Activated CD4-positive, alpha-beta T cell treated with anti-CD3 and anti-CD28 coated beads, Interleukin-2, amount 10 ng/mL, durations not matched to agents 7 days and 5 days (primary cell): ENCODE measurements around the gene DNER. TPM values are rescaled to one million over a fixed set of nuclear protein-coding genes. Genes with fewer than 3 reads are reported as not detected.
"Not testable (repeated sequence)": the region's sequence is repeated elsewhere in the genome, so short reads cannot be mapped to it uniquely, and the experiment has no call there.

Experiments used
- CTCF ChIA-PET: fragments of 350-600 bp; sonication (Branson Sonifier 250); formaldehyde crosslinking; loops from one replicate; lab custom pipeline; 2021; ENCODE audit warnings: antibody characterized with exemption; lab: Charles Lee
- POLR2A ChIA-PET: fragments of 350-600 bp; sonication (Branson Sonifier 250); formaldehyde crosslinking; loops from one replicate; lab custom pipeline; 2021; ENCODE audit warnings: antibody characterized with exemption; lab: Charles Lee
- DNase-seq: peaks from one replicate; pipeline ENCODE4 v3.0.0-alpha.2; 2020
- H3K27ac Mint-ChIP-seq: one replicate; pipeline ENCODE4 v1.8.0; 2021; ENCODE audit warnings: mild to moderate bottlenecking, moderate library complexity, mixed read lengths
- H3K27me3 Mint-ChIP-seq: one replicate; pipeline ENCODE4 v1.8.0; 2021; ENCODE audit warnings: mixed read lengths
- H3K36me3 Mint-ChIP-seq: one replicate; pipeline ENCODE4 v1.8.0; 2021; ENCODE audit warnings: low read depth, mixed read lengths
- H3K4me1 Mint-ChIP-seq: one replicate; pipeline ENCODE4 v1.8.0; 2021; ENCODE audit warnings: mixed read lengths
- H3K4me3 Mint-ChIP-seq: one replicate; pipeline ENCODE4 v1.8.0; 2021; ENCODE audit warnings: mild to moderate bottlenecking, moderate library complexity, mixed read lengths
- H3K9me3 Mint-ChIP-seq: one replicate; pipeline ENCODE4 v1.8.0; 2021; ENCODE audit warnings: mixed read lengths
- total RNA-seq, 2 experiments: library from RNA; stranded (reverse); gene quantifications; one replicate each; pipeline ENCODE4 v1.2.3, GENCODE V29; 2021

The DNER gene
- total RNA-seq, 2 experiments from 2014 or later = not detected

DNA sequence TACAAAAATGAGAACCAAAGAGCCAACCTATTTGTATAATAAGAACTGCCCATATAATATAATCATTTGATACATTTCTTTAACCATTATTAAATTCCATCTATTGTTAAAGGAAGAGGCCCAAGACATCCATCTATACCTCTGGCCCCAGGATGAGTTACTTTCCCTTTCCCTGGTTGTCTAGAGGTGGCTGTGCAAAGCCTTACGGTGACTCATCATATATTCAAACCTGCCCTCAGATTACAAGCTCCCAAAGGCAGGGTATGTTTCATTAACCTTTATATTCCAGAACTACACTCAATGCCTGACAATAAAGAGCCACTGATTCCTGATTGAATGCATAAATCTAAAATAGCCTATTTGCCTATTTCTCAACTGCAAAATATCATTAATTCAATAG is 337.5 kb downstream of the DNER start:
- ChIA-PET CTCF (no interaction called here), POLR2A (no interaction called here)
- no peak overlapping the region for H3K27ac Mint-ChIP-seq
- H3K36me3 Mint-ChIP-seq = no peaks in the 10 kb centered on the region
- no peaks in the 10 kb centered on the region for H3K4me1 Mint-ChIP-seq
- no peak overlapping the region for H3K4me3 Mint-ChIP-seq
- DNase-seq = no peak
- H3K27me3 Mint-ChIP-seq = no peaks in the 10 kb centered on the region
- H3K9me3 Mint-ChIP-seq = no peaks in the 10 kb centered on the region

DNA sequence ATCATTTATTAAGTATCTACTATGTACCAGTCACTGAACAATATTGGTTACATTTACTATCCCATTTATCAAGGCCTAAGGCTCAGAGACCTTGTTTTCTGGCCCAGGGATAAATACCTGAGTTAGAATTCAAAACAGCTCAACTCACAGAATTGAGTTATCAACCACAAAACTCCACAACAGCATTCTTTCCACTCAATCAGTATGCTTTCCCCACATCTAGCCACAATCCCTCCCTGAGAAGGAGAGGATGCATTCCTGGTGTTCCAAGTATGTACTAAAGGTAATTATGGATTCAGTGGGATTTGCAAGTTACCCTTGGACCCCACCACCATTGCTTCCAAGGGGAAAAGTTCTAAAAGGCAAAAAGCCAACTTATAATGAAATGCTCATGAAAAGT is 339.1 kb downstream of the DNER start:
- DNase-seq = no peak
- Mint-ChIP-seq H3K27ac (no peak overlapping the region), H3K9me3 (no peaks in the 10 kb centered on the region), H3K4me3 (no peak overlapping the region), H3K4me1 (no peaks in the 10 kb centered on the region), H3K36me3 (no peaks in the 10 kb centered on the region), H3K27me3 (no peaks in the 10 kb centered on the region)
- CTCF ChIA-PET = no interaction called here
- POLR2A ChIA-PET = no interaction called here

DNA sequence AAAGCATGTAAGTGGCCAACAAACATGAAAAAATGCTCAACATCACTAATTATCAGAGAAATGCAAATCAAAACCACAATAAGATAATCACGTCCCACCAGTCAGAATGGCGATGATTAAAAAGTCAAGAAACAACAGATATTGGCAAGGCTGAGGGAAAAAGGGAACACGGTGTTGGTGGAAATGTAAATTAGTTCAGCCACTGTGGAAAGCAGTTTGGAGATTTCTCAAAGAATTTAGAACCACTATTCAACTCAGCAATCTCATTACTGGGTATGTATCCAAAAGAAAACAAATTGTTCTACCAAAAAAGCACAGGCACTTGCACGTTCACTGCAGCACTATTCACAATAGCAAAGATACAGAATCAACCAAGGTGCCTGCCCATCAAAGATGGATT is 341.0 kb downstream of the DNER start:
- H3K27ac Mint-ChIP-seq, H3K36me3 Mint-ChIP-seq, H3K9me3 Mint-ChIP-seq, H3K27me3 Mint-ChIP-seq, H3K4me1 Mint-ChIP-seq, POLR2A ChIA-PET, CTCF ChIA-PET, DNase-seq, H3K4me3 Mint-ChIP-seq: not testable (repeated sequence)

DNA sequence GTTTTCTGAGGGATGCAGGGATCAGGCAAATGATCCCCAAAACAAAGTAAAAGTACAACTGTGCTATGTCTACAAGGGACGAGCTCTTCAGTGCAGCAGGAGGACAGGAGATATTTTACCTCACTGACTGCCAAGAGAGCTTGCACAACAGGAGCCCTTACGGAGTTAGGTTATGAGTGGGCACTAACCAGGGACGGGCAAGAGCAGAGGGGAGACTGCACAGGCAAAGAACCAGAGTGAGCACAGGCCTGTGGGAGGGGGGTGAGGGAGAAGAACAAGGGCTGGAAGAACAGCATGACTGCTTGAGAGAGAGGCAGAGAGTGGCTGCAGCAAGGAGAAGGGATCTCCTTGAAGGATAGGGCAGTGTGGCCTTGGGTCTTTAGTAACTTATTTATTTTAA is 342.1 kb downstream of the DNER start:
- CTCF ChIA-PET = no interaction called here
- Mint-ChIP-seq H3K4me1 (no peaks in the 10 kb centered on the region), H3K27me3 (no peaks in the 10 kb centered on the region)

DNA sequence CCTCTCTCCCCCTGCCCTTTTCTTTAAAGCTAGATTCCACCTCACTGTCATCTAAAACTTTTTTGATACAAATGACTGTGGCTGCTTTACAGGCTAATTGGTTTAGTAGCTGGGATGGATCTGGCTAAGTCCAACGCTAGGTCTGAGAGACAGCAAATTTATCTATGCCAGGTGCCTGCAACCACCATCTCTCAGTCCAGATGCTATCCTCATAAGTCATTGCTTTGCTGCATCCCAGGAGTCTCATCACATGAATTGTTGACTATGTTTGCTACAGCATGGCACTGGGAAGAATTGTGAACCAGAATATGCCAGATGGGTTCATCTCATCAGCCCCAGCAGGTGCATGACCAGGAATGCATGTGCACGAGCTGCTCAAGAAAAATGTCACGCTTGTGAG is 343.3 kb downstream of the DNER start:
- H3K36me3 Mint-ChIP-seq = no peaks in the 10 kb centered on the region
- no peaks in the 10 kb centered on the region for H3K27me3 Mint-ChIP-seq
- DNase-seq = no peak
- H3K27ac Mint-ChIP-seq = no peak overlapping the region
- no peak overlapping the region for H3K4me3 Mint-ChIP-seq
- H3K4me1 Mint-ChIP-seq = no peaks in the 10 kb centered on the region
- CTCF ChIA-PET = no interaction called here
- POLR2A ChIA-PET = no interaction called here
- H3K9me3 Mint-ChIP-seq = peaks cover 3% of the 10 kb centered on the region

More for the DNA sequence above, 342.1 kb downstream of the DNER start:
- no peak overlapping the region for H3K27ac Mint-ChIP-seq
- no peak for DNase-seq
- no peaks in the 10 kb centered on the region for H3K9me3 Mint-ChIP-seq
- H3K4me3 Mint-ChIP-seq = no peak overlapping the region
- POLR2A ChIA-PET = no interaction called here
- H3K36me3 Mint-ChIP-seq = no peaks in the 10 kb centered on the region

DNA sequence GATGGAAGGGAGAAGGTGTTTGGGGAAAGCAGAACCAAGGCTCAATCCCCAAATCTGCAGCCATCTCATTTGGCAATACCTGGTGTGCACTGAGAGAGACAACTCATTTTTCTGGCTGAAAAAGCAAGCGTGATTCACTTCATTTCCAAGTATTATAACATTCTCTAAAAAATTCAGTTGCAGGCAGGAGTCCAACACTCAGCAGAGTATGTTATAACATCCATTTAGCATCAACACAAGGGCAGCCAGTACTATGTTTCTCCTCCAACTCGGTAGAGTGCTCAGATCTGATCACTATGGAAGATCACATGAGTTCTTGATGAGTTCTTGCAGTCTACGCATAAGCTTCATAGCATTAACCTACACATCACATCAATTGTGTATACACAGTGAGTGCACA is 343.8 kb downstream of the DNER start:
- no peak for DNase-seq
- peaks cover 3% of the 10 kb centered on the region for H3K9me3 Mint-ChIP-seq
- POLR2A ChIA-PET = no interaction called here
- H3K36me3 Mint-ChIP-seq = no peaks in the 10 kb centered on the region
- H3K27ac Mint-ChIP-seq = no peak overlapping the region
- H3K4me1 Mint-ChIP-seq = no peaks in the 10 kb centered on the region
- no peaks in the 10 kb centered on the region for H3K27me3 Mint-ChIP-seq
- CTCF ChIA-PET = no interaction called here
- H3K4me3 Mint-ChIP-seq = no peak overlapping the region

DNA sequence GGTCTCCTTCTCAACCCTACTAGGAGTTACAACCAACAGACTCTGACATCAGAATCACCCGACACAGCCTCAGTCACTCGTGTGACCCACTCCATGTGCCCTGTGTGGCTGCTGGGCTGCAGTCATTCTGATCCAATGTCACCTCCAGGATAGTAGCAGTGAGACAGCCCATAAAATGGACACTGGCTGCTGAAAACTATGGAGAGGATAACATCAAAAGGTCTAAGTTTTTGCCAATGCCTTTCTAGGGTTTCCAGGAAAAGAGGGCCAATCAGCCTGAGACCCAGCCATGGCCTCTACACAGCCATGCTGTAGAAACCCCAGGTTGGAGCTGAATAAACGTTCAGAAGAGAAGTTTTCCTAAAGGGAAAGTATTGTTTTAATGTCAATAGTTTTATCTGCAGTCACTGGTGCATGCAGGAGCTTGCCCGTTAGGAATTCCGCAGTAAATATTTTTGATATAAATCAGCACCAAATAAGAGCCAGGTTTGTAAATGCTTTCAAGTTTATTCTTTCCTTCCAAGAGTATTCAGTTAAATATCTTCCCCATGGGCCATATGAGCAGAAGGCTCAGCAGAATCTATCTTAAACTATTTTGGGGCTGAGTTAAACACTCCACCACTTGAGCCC is 351.1 kb downstream of the DNER start:
- Mint-ChIP-seq H3K4me3 (no peak overlapping the region), H3K36me3 (no peaks in the 10 kb centered on the region), H3K9me3 (peaks cover 3% of the 10 kb centered on the region), H3K27ac (no peak overlapping the region), H3K4me1 (no peaks in the 10 kb centered on the region), H3K27me3 (no peaks in the 10 kb centered on the region)
- CTCF ChIA-PET = no interaction called here
- POLR2A ChIA-PET = no interaction called here
- DNase-seq = no peak

DNA sequence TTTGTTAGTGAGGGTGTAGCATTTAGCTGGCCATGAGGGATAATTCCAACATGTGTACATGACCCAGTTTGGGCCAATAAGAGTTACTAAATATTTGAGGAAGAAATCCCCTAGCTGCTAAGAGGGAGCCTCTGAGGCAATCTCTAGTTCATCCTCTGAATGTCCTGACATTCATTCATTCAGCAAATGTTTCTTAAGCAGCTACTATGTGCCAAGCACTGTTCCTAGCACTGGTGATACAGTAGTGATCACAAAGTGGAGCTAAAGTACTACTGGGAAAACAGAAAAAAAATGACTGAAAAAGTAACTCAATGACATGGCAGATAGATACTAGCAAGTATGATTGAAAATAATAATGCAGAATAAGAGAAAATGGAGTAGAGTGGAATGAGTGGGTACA is 363.5 kb downstream of the DNER start:
- Mint-ChIP-seq H3K36me3 (no peaks in the 10 kb centered on the region), H3K27me3 (no peaks in the 10 kb centered on the region), H3K4me3 (no peak overlapping the region), H3K27ac (no peak overlapping the region), H3K4me1 (no peaks in the 10 kb centered on the region), H3K9me3 (no peaks in the 10 kb centered on the region)
- no peak for DNase-seq
- ChIA-PET POLR2A (no interaction called here), CTCF (no interaction called here)

DNA sequence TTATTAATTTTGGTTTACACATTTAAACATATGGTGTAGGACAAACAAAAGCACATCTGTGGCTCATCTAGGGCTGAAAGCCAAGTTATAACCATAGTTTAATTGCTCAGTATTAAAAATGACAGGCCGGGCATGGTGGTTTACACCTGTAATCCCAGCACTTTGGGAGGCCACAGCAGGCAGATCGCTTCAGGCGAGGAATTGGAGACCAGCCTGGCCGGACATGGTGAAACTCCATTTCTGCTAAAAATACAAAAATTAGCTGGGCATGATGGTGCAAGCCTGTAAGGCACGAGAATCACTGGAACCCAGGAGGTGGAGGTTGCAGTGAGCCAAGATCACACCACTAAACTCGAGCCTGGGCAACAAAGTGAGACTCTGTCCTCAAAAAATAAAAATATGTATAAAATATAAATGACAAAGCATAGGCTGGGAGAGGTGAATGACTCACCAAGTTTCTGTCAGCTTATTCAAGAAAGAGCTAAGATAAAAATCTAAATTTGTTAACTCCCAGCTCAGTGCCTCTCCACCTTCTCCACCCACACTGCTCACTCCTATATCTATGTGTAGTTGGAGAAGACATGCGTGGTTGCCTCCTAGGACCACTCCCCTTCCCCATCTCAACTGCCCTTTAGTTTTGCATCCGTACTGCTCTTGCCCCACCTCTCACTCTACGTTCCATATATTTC is 364.1 kb downstream of the DNER start:
- DNase-seq = no peak
- no peaks in the 10 kb centered on the region for H3K9me3 Mint-ChIP-seq
- ChIA-PET POLR2A (no interaction called here), CTCF (no interaction called here)
- H3K27me3 Mint-ChIP-seq = no peaks in the 10 kb centered on the region
- H3K4me1 Mint-ChIP-seq = no peaks in the 10 kb centered on the region
- no peaks in the 10 kb centered on the region for H3K36me3 Mint-ChIP-seq
- no peak overlapping the region for H3K27ac Mint-ChIP-seq
- no peak overlapping the region for H3K4me3 Mint-ChIP-seq

DNA sequence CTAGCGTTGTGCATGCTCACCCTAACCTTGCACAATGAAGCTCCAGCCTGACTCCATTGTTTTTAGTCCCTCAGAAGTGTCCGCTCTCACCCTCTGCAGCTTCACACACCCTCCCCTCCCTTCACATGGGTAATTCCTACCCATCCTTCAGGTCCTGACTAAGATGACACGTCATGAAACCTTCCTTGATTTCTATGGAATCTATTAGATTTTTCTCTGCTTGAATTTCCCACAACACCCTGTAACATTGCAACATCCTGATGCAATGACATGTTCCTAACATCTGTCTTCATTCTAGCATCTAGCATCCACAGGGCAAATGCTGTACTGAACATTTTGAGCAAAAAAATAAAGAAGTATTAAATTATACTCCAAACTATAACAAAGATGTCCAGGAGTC is 366.2 kb downstream of the DNER start:
- H3K36me3 Mint-ChIP-seq = no peaks in the 10 kb centered on the region
- H3K4me1 Mint-ChIP-seq = no peaks in the 10 kb centered on the region
- no peaks in the 10 kb centered on the region for H3K27me3 Mint-ChIP-seq
- DNase-seq = no peak
- H3K27ac Mint-ChIP-seq = no peak overlapping the region
- H3K9me3 Mint-ChIP-seq = no peaks in the 10 kb centered on the region
- H3K4me3 Mint-ChIP-seq = no peak overlapping the region
- CTCF ChIA-PET = no interaction called here
- POLR2A ChIA-PET = no interaction called here

DNA sequence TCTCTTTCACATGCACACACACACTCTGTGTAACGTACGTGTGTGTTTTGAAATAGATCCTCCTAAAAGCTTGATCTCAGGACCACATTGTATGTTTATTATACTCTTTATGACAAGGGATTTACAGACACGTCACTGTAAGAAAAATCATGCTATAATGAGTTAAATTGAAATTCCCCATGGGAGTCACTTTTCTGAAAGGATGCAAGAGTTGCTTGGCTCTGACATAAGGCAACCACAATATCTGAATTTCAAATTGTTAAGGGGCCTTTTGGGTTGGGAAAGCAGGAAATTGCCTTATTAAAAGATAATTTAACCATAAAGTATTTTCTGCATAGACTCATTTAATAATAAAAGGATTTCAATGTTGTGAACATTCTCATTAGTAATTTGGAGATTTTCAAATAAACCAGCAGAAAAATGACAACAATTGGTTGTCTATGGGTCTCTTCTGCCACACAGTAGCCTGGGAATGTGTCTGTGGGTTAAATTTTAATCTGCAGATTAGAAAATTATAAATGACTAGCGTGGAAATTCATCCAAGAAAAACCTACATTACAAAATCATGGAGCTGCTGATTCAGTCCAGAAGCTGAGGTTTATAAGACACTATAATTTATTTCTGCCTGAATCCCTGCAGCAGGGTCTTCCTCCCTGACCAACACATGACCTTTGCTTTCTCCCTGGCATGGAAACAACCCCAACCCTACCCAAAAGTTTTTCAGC is 367.4 kb downstream of the DNER start:
- no peak for DNase-seq
- Mint-ChIP-seq H3K4me3 (no peak overlapping the region), H3K9me3 (no peaks in the 10 kb centered on the region), H3K4me1 (no peaks in the 10 kb centered on the region), H3K36me3 (no peaks in the 10 kb centered on the region), H3K27me3 (no peaks in the 10 kb centered on the region), H3K27ac (no peak overlapping the region)
- ChIA-PET POLR2A (interaction anchor here (0.7 kb wide), 1 partner anchor 8 kb away, joined by 5 read pairs; no protein-coding TSS in a partner anchor), CTCF (no interaction called here)

DNA sequence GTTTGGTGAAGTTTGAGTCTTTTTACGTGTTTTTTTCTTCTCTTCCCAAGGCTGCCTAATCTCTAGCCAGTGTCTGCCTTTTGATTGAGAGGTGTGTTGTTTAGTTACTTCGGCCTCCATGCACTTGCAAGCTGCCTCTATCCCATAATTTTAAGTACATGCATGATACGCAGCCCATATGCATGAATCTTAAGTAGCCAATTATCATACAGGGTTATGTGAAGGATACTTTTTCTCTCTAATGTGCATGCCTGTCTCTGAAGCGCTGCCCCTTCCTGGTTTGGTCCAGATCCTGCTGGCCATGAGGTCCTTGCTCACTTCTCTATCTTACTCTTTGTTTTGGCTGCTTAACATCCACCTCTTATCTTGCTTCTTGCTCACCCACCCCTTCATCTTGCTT is 369.4 kb downstream of the DNER start:
- Mint-ChIP-seq H3K27ac (no peak overlapping the region), H3K9me3 (no peaks in the 10 kb centered on the region), H3K36me3 (no peaks in the 10 kb centered on the region), H3K27me3 (no peaks in the 10 kb centered on the region), H3K4me3 (no peak overlapping the region), H3K4me1 (no peaks in the 10 kb centered on the region)
- DNase-seq = no peak
- CTCF ChIA-PET = no interaction called here
- POLR2A ChIA-PET = no interaction called here

DNA sequence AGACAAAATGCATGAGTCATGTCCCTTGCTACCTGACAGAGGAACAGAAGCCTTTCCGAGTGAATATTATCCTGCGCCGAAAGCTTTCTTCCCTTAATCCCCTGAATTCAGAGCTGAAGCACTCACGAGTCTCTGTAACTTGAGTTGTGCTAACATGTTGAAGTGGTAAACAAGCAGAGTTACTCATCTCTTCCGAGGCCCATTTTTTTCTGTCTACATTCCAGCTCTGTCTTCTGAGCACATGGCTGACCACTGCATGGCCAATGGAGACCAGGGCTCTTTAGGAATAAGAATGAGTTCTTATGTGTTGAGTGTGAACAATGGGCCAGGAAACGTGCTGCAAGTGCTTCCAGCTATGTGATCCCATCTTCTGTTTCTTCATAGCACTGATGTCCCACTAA is 370.2 kb downstream of the DNER start:
- no peak overlapping the region for H3K27ac Mint-ChIP-seq
- no peak overlapping the region for H3K4me3 Mint-ChIP-seq
- ChIA-PET POLR2A (no interaction called here), CTCF (no interaction called here)
- no peak for DNase-seq
- no peaks in the 10 kb centered on the region for H3K9me3 Mint-ChIP-seq
- no peaks in the 10 kb centered on the region for H3K36me3 Mint-ChIP-seq
- H3K4me1 Mint-ChIP-seq = no peaks in the 10 kb centered on the region
- H3K27me3 Mint-ChIP-seq = no peaks in the 10 kb centered on the region
